Activated naive CD4-positive, alpha-beta T cell treated with anti-CD3 and anti-CD28 coated beads, Interleukin-2, amount 50 U/mL, for 72 hours (primary cell): Measurements from ENCODE around the gene SEZ6L2. TPM values are rescaled to one million over a fixed set of nuclear protein-coding genes. Genes with fewer than 3 reads are reported as not detected.
"Not testable (repeated sequence)": the region's sequence is repeated elsewhere in the genome, so short reads cannot be mapped to it uniquely, and the experiment has no call there.

Experiments used
- ATAC-seq, 2 donors: fragments of 150-1000 bp; cut with Tn5 transposase; 2 replicates each; pipeline ENCODE4 v1.10.0; 2021; ENCODE audit warnings: mild to moderate bottlenecking in 2 of 2, moderate library complexity in 2 of 2
- DNase-seq, 2 donors: peaks; one replicate each; pipeline ENCODE4 v3.0.0; 2021 to 2022; ENCODE audit warnings: low spot score in 2 of 2
- H3K27ac Mint-ChIP-seq, 2 donors: one replicate each; pipeline ENCODE4 v1.8.0; 2022; ENCODE audit warnings: mild to moderate bottlenecking in 2 of 2, mixed read lengths in 2 of 2
- H3K36me3 Mint-ChIP-seq, 2 donors: one replicate each; pipeline ENCODE4 v1.8.0; 2022; ENCODE audit warnings: mixed read lengths in 2 of 2
- H3K9me3 Mint-ChIP-seq, 2 donors: one replicate each; pipeline ENCODE4 v1.8.0; 2022; ENCODE audit warnings: mixed read lengths in 2 of 2
- total RNA-seq, 2 donors: library from RNA; stranded (reverse); gene quantifications; one replicate each; pipeline ENCODE4 v1.2.3, GENCODE V29; 2022

Gene SEZ6L2
- total RNA-seq, 2 donors from 2014 or later = 0.35 to 1.3 TPM

DNA sequence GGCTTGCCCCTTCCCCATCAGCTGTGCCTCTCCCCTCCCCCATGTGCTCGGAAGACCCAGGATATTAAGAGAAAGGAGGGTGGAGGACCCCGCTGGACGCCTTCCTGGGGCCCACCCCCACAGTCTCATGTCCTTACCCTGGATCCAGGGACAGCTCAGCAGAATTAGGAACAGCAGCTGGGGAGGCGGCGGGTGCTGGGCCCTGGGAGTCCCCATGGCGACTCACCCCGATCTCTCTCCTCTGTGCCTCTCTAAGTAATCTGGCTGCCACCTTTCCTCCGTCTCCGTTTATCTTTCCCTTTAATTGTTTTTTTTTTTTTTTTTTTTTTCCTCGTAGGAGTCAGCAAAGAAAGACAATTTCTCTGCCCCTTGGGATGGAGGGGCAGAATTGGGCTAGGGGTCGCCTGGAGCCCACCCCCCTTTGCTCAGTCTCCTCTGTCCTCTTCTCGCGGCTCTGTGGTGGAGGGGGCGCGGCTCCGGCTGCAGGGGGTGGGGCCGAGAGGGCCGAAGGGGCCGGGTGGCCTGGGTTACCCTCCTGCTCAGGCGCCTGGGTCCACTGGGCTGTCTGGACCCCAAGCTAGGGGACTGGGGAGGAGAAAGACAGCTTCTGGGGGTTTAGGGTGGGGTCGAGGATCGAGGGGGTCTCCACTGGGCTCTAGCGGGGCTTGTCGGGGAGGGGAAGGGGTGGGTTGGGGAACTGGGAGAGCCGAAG, 390 bp downstream of the SEZ6L2 start:
- H3K36me3 Mint-ChIP-seq = no peaks in the 10 kb centered on the region
- no peaks in the 10 kb centered on the region for H3K9me3 Mint-ChIP-seq
- DNase-seq (no peak), ATAC-seq (no peak)
- no peak overlapping the region for H3K27ac Mint-ChIP-seq

DNA sequence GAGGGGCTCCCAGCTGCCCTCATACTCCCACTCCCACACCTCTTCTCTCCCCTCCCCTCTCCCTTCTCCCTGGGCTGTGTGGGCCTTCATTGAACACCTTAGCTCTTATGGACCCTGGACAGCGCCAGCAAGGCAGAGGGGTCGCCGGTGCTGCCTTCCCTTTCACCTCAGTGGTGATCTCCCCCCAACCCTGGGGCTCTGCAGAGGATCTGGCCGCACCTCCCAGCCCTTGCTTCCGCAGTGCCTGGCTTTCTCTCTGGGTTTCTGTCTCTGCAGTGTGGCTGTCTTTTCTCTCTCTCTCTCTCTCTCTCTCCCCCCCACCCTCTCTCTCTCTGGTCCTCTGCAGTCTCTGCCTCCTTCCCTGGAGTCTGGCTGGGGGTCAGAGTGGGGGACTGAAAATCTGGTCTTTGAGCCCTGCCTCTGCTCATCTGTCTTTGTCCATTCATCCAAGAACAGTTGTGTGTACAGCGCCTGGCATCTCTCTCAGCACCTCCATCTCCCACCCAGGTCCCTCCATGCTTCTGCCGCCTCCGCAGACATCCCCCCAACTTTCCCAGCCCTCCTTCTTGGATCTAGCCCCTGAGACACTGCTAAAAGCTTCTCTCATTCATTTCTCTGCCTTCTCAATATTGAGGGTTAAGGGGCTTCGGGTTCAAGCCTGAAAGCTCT, 1.1 kb downstream of the SEZ6L2 start:
- H3K36me3 Mint-ChIP-seq = no peaks in the 10 kb centered on the region
- H3K9me3 Mint-ChIP-seq = no peaks in the 10 kb centered on the region
- no peak overlapping the region for H3K27ac Mint-ChIP-seq
- ATAC-seq (no peak), DNase-seq (no peak)

DNA sequence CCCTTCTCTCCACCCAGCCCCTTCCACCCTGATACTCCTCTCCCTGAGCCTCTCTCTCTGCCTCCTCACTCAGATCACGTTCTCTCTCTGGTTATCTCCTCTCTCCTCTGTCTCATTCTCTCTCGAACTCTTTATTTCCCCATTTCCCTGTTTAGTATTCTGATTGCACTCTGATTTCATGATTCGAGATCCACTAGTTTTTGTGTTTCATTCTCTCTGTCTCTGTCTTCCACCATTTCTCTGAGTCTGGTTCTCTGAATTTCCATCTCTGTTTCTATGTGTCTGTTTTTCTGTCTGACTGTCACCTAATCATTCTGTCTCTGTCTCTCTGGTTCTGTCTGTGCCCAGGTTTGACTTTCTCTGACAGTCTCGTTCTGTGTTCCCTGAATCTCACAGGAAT, 2.0 kb downstream of the SEZ6L2 start:
- no peaks in the 10 kb centered on the region for H3K9me3 Mint-ChIP-seq
- ATAC-seq (no peak), DNase-seq (no peak)
- no peaks in the 10 kb centered on the region for H3K36me3 Mint-ChIP-seq
- no peak overlapping the region for H3K27ac Mint-ChIP-seq

DNA sequence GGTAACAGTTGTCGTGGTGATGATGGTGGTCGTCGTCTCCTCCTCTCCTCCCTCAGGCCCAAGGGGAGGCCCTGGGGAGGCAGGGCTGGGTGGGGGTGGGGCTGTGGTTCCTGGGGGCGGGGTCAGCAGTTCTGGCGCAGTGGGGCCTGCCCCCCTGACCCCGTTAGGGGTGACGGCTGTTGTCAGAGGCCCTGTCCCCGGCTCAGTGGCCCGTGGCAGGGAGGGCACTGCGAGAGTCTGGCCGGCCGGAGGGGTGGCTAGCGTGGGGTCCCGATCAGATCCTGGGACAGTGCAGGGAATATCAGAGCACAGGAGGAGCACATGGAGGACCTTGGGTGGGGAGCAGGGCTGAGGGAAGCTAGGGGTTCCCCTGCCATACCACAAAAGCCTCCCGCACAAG, 2.5 kb downstream of the SEZ6L2 start:
- ATAC-seq (no peak), DNase-seq (no peak)
- Mint-ChIP-seq H3K27ac (no peak overlapping the region), H3K36me3 (no peaks in the 10 kb centered on the region), H3K9me3 (no peaks in the 10 kb centered on the region)

DNA sequence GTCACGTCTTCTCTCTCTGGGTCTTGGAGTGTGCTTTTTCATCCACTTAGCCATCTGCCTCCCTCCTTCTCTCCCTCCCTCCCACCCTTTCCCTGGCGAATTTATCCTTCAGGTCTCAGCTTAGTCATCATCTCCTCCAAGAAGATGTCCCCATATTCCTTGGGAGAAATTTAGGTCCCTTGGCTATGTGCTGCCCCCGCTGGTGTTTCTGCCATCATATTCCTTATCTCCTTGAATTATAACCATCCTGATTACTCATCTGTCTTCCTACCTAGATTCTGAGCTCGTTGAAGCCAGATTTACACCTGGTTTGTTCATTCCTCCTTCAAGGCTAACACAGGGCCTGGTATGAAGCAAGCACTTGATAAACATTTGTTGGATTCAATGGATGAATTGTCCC, 5.0 kb downstream of the SEZ6L2 start:
- Mint-ChIP-seq H3K27ac (no peak overlapping the region), H3K36me3 (no peaks in the 10 kb centered on the region), H3K9me3 (no peaks in the 10 kb centered on the region)
- DNase-seq (no peak), ATAC-seq (no peak)

GRCh38 chr16:29893553-29893952, 5.8 kb downstream of the SEZ6L2 start:
- Mint-ChIP-seq H3K36me3 (no peaks in the 10 kb centered on the region), H3K27ac (no peak overlapping the region), H3K9me3 (no peaks in the 10 kb centered on the region)
- DNase-seq (no peak), ATAC-seq (no peak)

DNA sequence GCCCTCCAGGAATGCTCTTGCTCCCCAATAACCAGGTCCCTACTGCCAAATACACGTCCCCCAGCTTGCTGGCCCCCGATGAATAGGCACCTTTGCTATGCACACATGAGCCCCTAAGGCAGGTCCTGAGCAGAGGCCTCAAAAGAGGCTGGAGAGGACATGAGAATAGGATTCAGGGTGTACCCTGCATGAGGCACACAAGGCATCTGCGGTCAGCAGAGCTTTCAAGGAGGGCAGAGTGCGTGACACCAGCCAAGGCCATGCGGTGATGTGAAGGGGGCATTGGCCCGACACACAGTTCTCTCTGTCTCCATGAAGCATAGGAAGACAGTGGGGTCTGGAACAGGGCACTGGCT, 6.9 kb downstream of the SEZ6L2 start:
- DNase-seq (no peak), ATAC-seq (no peak)
- H3K36me3 Mint-ChIP-seq = no peaks in the 10 kb centered on the region
- no peak overlapping the region for H3K27ac Mint-ChIP-seq
- no peaks in the 10 kb centered on the region for H3K9me3 Mint-ChIP-seq

DNA sequence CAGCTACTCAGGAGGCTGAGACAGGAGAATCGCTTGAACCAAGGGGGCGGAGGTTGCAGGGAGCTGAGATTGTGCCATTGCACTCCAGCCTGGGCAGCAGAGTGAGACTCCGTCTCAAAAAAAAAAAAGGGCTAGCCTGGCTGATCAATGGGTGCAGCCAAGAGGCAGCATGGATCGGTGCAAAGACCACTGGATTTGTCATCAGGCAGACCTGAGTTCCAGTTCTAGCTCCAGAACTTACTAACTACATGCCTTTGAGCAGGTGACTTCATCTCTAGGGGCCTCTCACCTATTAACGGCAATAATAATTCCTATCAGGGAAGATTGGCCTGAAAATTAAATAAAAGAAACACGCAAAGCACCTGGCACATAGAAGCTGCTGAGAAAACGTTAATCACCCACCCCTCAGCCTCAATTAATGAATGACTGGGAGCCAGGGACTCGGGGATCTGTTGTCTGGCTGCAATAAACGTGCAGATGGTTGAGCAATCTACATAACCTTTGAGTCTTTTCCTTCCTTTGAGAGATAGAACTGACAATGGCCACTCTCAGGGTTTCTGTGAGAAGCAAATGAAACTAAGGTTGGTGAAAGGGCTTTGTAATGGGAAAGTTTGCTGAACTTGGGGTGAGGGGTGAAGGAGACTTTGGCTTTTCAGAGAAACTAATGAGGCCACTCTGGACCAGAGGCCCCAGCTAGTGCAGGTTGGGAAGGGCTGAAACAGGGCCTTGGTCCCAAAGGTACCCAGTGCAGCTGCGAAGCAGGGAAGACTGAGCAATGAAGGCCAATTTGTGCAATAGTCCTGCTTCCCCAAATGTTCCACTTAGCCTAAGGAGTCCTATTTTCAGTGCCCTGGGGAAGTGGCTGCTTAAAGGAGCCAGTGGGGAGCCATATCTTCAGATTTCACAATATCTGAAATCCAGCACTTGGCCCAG, 7.6 kb downstream of the SEZ6L2 start:
- no peaks in the 10 kb centered on the region for H3K9me3 Mint-ChIP-seq
- H3K27ac Mint-ChIP-seq = no peak overlapping the region
- no peak for DNase-seq
- H3K36me3 Mint-ChIP-seq = no peaks in the 10 kb centered on the region
- ATAC-seq = no peak

DNA sequence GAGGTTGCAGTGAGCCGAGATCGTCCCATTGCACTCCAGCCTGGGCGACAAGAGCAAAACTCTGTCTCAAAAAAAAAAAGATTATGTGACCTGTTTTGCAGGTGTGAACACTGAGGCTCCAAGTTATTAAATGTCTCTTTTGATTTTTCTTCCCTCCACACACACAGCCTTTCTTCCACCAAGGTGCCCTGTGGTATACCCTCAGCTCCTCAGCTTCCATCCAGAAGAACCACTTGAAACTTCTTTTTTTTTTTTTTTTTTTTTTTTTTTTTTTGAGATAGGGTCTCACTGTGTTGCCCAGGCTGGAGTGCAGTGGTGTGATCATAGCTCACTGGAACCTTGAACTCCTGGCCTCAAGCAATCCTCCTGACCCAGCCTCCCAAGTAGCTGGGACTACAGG, 10.0 kb downstream of the SEZ6L2 start:
- H3K36me3 Mint-ChIP-seq = not testable (repeated sequence)

GRCh38 chr16:29883987-29884386, 15.4 kb downstream of the SEZ6L2 start:
- H3K27ac Mint-ChIP-seq = no peak overlapping the region
- no peak for ATAC-seq
- no peak for DNase-seq
- H3K9me3 Mint-ChIP-seq = no peaks in the 10 kb centered on the region
- H3K36me3 Mint-ChIP-seq = no peaks in the 10 kb centered on the region

More for the DNA sequence above, 10.0 kb downstream of the SEZ6L2 start:
- H3K27ac Mint-ChIP-seq = peak overlapping the region in 1 of 2 donors; percentile 36
- not testable (repeated sequence) for DNase-seq, ATAC-seq, H3K9me3 Mint-ChIP-seq

DNA sequence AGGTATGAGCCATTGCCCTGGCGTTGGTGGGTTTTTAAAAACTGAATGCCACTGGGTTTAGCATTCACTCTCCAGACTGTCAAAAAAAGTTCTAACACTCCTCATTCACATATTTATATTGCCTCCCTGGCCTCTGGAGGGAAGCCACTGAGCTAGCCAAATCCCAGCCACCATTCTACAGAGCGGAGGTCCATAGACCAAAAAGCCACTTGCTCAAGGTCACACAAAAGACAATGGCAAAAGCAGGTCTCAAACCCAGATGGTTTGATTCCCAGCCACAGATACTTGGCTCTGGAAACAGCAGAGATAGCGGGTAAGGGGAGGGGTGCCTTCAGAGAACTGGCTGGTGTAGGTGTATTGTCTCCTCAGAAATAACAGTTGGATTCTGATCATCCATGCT, 18.3 kb downstream of the SEZ6L2 start:
- Mint-ChIP-seq H3K36me3 (no peaks in the 10 kb centered on the region), H3K27ac (no peak overlapping the region), H3K9me3 (no peaks in the 10 kb centered on the region)
- DNase-seq = no peak
- no peak for ATAC-seq

DNA sequence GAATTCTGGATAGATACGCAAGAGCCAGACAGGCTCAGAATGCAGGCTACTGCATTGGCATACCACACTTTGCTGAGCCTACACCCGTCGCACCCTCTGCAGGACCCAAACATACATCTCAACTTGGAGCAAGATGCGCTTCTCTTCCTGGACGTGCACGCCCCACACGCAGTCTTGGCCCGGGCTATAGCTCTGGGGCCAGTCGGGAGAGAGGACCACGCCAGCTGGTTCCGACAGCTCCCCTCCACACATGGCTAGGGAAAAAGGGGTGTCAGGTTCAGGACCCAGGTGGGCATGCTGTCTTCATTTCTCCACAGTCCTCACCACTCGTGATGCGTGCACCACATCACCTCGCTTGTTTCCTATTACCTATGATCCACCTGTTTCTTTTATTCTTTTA, 21.2 kb downstream of the SEZ6L2 start:
- ATAC-seq = no peak
- Mint-ChIP-seq H3K9me3 (no peaks in the 10 kb centered on the region), H3K27ac (no peak overlapping the region), H3K36me3 (no peaks in the 10 kb centered on the region)
- no peak for DNase-seq

DNA sequence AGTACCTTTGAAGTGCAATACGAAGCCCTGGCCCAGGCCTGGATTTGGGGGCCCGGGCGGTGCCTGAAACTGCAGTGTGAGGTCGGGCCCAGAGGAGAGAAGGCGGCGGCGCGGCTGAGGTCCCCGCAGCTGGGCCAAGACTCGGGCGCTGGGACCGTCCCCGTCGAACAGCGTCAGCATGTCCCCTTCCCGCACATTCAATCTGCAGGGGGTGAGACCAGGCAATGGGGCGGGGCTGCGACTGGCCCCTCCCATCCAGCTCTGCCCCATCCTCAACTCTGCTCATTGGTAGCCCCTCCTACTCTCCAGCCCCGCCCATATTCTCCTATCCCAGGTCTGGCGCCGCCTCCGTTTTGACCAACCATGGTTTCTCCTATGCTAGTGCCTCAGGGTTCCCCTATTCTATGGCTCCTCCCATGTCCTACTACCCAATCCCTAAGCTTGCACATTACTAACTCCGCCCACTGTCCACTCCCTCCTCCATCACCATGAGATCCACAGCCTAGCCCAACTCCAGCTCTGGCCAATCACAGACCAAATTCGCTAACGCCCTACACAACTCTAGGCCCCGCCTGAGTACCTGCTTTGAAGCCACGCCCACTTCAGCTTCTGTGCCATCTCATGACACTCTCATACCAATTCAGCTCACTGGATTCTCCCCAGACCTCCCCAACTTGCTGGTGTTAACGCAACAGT, 21.9 kb downstream of the SEZ6L2 start:
- DNase-seq = peak in 1 of 2 donors; percentile 53
- Mint-ChIP-seq H3K27ac (no peak overlapping the region), H3K9me3 (no peaks in the 10 kb centered on the region), H3K36me3 (no peaks in the 10 kb centered on the region)
- peak; percentile 80 to 86 for ATAC-seq

- no peaks in the 10 kb centered on the region for H3K9me3 Mint-ChIP-seq
- ATAC-seq = peak; percentile 30 to 44
- H3K27ac Mint-ChIP-seq = no peak overlapping the region
These were observed 22.6 kb downstream of the SEZ6L2 start for GRCh38 chr16:29876594-29877249.

DNA sequence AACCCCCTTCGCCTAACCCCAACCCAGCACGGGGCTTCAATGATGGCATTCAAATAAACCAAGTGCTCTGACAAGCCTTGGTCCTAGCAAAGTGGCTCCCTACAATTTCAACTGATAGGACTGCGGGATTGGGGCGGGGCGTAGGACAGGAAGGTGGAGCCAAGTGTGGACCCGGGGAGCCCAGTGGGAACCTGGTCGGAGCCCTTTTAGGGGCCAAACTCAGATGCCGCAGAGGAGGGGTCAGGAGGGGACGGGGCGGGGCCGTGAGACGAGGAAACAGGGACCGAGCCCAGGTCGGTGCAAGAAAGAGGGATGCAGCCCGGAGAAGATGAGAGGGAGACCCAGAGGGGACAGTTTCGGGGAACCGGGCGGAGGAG, 23.1 kb downstream of the SEZ6L2 start:
- ATAC-seq = no peak
- no peak for DNase-seq
- no peaks in the 10 kb centered on the region for H3K36me3 Mint-ChIP-seq
- no peaks in the 10 kb centered on the region for H3K9me3 Mint-ChIP-seq
- no peak overlapping the region for H3K27ac Mint-ChIP-seq

More at GRCh38 chr16:29876594-29877249, 22.6 kb downstream of the SEZ6L2 start:
- peak in 1 of 2 donors; percentile 41 for DNase-seq
- H3K36me3 Mint-ChIP-seq = no peaks in the 10 kb centered on the region

GRCh38 chr16:29875206-29875605, 24.1 kb downstream of the SEZ6L2 start:
- no peaks in the 10 kb centered on the region for H3K36me3 Mint-ChIP-seq
- DNase-seq = no peak
- no peak overlapping the region for H3K27ac Mint-ChIP-seq
- H3K9me3 Mint-ChIP-seq = no peaks in the 10 kb centered on the region
- no peak for ATAC-seq
